OCI-LY1 (cell line): ENCODE data around the gene MBNL1.

Experiments used
- CTCF ChIP-seq: fragments of 200-600 bp; sonication (generic), shearing (Covaris generic); IDR thresholded peaks from 2 replicates; pipeline ENCODE4 v1.5.1; 2017; ENCODE audit warnings: mild to moderate bottlenecking, antibody characterized with exemption, low read length, moderate library complexity, mixed read lengths
- EZH2 ChIP-seq: fragments of 200-600 bp; sonication (generic), shearing (Covaris generic); IDR thresholded peaks from 2 replicates; pipeline ENCODE4 v1.8.0; 2017; ENCODE audit warnings: borderline replicate concordance, mixed run types, mild to moderate bottlenecking, antibody characterized with exemption, low read length, moderate library complexity, mixed read lengths

GRCh38 chr3:152470095-152470494 is 201.4 kb downstream of the MBNL1 start:
- TF ChIP-seq CTCF (no peak), EZH2 (no peak)
